A673 (cell line): Measurements from ENCODE around the gene BCAR3. TPM values are rescaled to one million over a fixed set of nuclear protein-coding genes. Genes with fewer than 3 reads are reported as not detected.

ENCODE experiments used
- BruUV-seq: library from RNA; stranded (reverse); fragments of 400-500 nt; replicated peaks from 2 replicates; lab custom pipeline; 2021; lab: Mats Ljungman, UMichigan
- CTCF ChIA-PET: fragments of 300-600 bp; sonication (Branson Sonifier 250); formaldehyde crosslinking; loops from one replicate; lab custom pipeline; 2022; ENCODE audit warnings: antibody characterized with exemption; lab: Charles Lee
- POLR2A ChIA-PET: fragments of 300-600 bp; sonication (Branson Sonifier 250); formaldehyde crosslinking; loops from one replicate; lab custom pipeline; 2022; ENCODE audit warnings: antibody characterized with exemption; ENCODE audit not compliant: low non-redundant PET; lab: Charles Lee
- DNase-seq: peaks from one replicate; pipeline ENCODE4 v3.0.0-alpha.2; 2015; ENCODE audit warnings: low spot score
- H3K27ac ChIP-seq: fragments of 200-600 bp; sonication (generic); 2 replicates; pipeline ENCODE4 v1.5.1; 2016; ENCODE audit warnings: mixed run types, low read depth, mild to moderate bottlenecking, mixed read lengths, antibody characterized with exemption, low read length; ENCODE audit not compliant: poor library complexity, severe bottlenecking
- H3K27me3 ChIP-seq: fragments of 200-600 bp; sonication (generic); replicated peaks from 2 replicates; pipeline ENCODE4 v1.6.1; 2017; ENCODE audit warnings: mixed run types, low read depth, mild to moderate bottlenecking, mixed read lengths, antibody characterized with exemption, low read length; ENCODE audit not compliant: insufficient read depth, poor library complexity
- H3K36me3 ChIP-seq: fragments of 200-600 bp; sonication (generic); 2 replicates; pipeline ENCODE4 v1.6.1; 2016; ENCODE audit warnings: mixed run types, mild to moderate bottlenecking, mixed read lengths, antibody characterized with exemption, low read length; ENCODE audit not compliant: insufficient read depth, poor library complexity, severe bottlenecking
- H3K4me1 ChIP-seq: fragments of 200-600 bp; sonication (generic); 2 replicates; pipeline ENCODE4 v1.6.1; 2017; ENCODE audit warnings: mixed run types, mild to moderate bottlenecking, mixed read lengths, antibody characterized with exemption, low read length; ENCODE audit not compliant: insufficient read depth, poor library complexity, severe bottlenecking
- H3K4me3 ChIP-seq: fragments of 200-600 bp; sonication (generic); 2 replicates; pipeline ENCODE4 v1.5.1; 2016; ENCODE audit warnings: low read depth, mixed run types, mild to moderate bottlenecking, mixed read lengths, low read length; ENCODE audit not compliant: poor library complexity, severe bottlenecking
- H3K9me3 ChIP-seq: fragments of 200-600 bp; sonication (generic); 2 replicates; pipeline ENCODE4 v1.6.1; 2016; ENCODE audit warnings: mixed run types, low read depth, mild to moderate bottlenecking, mixed read lengths, antibody characterized with exemption, low read length; ENCODE audit not compliant: poor library complexity, severe bottlenecking
- EZH2 ChIP-seq: fragments of 200-600 bp; sonication (generic); IDR thresholded peaks from 2 replicates; pipeline ENCODE4 v1.6.1; 2017; ENCODE audit warnings: borderline replicate concordance, low read depth, mild to moderate bottlenecking, mixed read lengths, antibody characterized with exemption, low read length; ENCODE audit not compliant: poor library complexity, severe bottlenecking
- intact Hi-C: fragments of 100-400 bp; cut with micrococcal nuclease; formaldehyde crosslinking; loops from one replicate; pipeline ENCODE4 v1.10.0; 2022; ENCODE audit not compliant: unreplicated experiment
- total RNA-seq: library from RNA; stranded (reverse); gene quantifications from 2 replicates; pipeline ENCODE4 v1.2.3, GENCODE V29; 2021
- TF ChIP-seq, protein P1 (sequence below): fragments of 300-800, 200-600 bp; sonication (generic); conservative IDR thresholded peaks from 2 replicates; pipeline ENCODE4 v1.5.1; 2017; ENCODE audit warnings: low read depth, mild to moderate bottlenecking, antibody characterized with exemption, low read length, moderate library complexity, mixed read lengths

Gene BCAR3
- total RNA-seq, 1 experiment from 2014 or later: 0.90 TPM

DNA sequence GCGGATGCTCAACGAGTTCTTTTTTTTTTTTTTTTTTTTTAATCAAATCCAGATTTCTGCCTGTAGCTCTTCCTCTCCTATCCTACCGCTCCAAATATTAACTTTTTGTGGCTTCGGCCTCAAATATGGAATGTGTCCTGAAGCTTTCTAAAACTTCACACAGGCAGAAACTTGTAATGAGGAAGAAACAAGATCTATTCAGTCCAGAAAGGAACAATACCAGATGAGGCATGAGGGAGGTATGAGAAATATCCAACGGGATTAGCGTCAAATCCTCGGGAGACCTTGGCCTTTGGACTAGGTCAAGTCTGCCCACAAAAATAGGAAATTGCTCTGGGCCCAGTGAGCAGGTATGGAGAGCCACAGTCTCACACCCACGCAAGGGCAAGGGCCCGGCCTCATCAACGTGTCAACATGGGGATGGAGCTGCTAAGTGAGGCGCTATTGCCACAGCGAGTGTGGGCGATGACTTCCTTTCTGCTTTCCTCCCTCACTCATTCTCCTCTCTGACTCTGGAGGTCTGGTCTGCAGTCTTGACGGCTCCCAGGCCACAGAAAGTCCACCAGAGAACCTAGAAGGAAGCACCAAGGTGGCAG is 66.6 kb downstream of the BCAR3 start:
- no peak overlapping the region for H3K4me3 ChIP-seq
- no peaks in the 10 kb centered on the region for H3K9me3 ChIP-seq
- peaks cover 8% of the 10 kb centered on the region for H3K4me1 ChIP-seq
- intact Hi-C loops: no loop called here
- ChIA-PET CTCF (no interaction called here), POLR2A (no interaction called here)
- BruUV-seq: no TSS peak
- no peak for TF ChIP-seq EZH2
- TF ChIP-seq, protein P1, sequence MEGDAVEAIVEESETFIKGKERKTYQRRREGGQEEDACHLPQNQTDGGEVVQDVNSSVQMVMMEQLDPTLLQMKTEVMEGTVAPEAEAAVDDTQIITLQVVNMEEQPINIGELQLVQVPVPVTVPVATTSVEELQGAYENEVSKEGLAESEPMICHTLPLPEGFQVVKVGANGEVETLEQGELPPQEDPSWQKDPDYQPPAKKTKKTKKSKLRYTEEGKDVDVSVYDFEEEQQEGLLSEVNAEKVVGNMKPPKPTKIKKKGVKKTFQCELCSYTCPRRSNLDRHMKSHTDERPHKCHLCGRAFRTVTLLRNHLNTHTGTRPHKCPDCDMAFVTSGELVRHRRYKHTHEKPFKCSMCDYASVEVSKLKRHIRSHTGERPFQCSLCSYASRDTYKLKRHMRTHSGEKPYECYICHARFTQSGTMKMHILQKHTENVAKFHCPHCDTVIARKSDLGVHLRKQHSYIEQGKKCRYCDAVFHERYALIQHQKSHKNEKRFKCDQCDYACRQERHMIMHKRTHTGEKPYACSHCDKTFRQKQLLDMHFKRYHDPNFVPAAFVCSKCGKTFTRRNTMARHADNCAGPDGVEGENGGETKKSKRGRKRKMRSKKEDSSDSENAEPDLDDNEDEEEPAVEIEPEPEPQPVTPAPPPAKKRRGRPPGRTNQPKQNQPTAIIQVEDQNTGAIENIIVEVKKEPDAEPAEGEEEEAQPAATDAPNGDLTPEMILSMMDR: no peak
- no peak for DNase-seq
- H3K36me3 ChIP-seq: no peaks in the 10 kb centered on the region
- no peaks in the 10 kb centered on the region for H3K27me3 ChIP-seq
- no peak overlapping the region for H3K27ac ChIP-seq

DNA sequence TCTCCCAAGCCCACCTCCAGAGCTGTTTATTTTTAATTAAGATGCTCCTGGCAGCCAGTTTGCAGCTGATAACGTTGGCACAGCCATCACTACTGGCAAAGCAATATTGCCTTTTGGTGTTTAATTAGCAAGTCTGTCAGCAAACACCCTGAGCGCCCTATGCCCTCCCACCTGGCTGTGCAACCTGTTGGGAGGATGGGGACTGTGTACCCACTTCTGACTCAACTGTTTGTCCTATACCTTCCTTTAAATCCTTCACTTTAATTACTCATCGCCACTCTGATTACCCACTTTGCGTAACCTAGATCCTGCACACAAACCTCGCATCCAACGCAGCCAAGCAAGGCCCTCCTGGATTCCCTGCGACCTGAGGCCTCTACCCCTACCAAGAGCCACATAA is 67.1 kb downstream of the BCAR3 start:
- ChIA-PET POLR2A (no interaction called here), CTCF (no interaction called here)
- Histone ChIP-seq H3K4me1 (peaks cover 8% of the 10 kb centered on the region), H3K4me3 (no peak overlapping the region), H3K27ac (no peak overlapping the region), H3K27me3 (no peaks in the 10 kb centered on the region), H3K9me3 (no peaks in the 10 kb centered on the region), H3K36me3 (no peaks in the 10 kb centered on the region)
- intact Hi-C loops: no loop called here
- BruUV-seq: no TSS peak
- no peak for TF ChIP-seq EZH2
- TF ChIP-seq, protein P1: no peak
- no peak for DNase-seq

DNA sequence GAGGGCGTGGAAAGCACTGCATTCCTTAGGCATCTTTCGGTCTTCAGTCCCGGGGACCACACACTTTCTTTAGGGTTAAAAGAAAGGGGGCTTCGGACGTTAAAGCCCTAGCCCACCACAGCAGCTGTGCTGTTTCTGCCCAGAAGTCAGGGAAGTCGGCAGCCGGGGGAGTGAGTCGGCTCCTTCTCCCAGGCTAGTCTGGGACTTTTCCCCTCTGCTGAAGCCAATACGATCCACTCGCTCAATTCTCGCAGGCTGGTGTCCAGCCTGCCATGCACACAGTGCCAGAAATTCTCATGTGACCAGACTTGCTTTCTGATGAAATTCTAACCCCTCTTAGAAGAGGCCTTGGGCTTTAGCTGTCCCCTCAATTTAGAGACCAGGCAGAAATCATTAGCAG is 67.7 kb downstream of the BCAR3 start:
- intact Hi-C loops: no loop called here
- no peak for DNase-seq
- Histone ChIP-seq H3K4me3 (no peak overlapping the region), H3K27me3 (no peaks in the 10 kb centered on the region), H3K4me1 (peaks cover 8% of the 10 kb centered on the region), H3K9me3 (no peaks in the 10 kb centered on the region), H3K36me3 (no peaks in the 10 kb centered on the region), H3K27ac (no peak overlapping the region)
- TF ChIP-seq EZH2: no peak
- TF ChIP-seq, protein P1: no peak
- ChIA-PET CTCF (no interaction called here), POLR2A (no interaction called here)
- no TSS peak for BruUV-seq
